H1 (cell line): ENCODE data around the gene C19orf73. TPM values are rescaled to one million over a fixed set of nuclear protein-coding genes. Genes with fewer than 3 reads are reported as not detected.

Experiments
- ASH2L ChIP-seq: fragments of 200-600, 300-600 bp; sonication (generic); IDR thresholded peaks from one replicate; pipeline ENCODE4 v1.7.1; 2017; ENCODE audit warnings: low read length
- E2F6 ChIP-seq: IDR thresholded peaks from 2 replicates; pipeline ENCODE4 v1.6.1; 2012; ENCODE audit warnings: inconsistent platforms
- EP300 ChIP-seq, 2 experiments: IDR thresholded peaks; 1 replicate in 1 of 2; 2 replicates in 1 of 2; pipeline ENCODE4 v1.6.1; 2011 to 2012; ENCODE audit warnings: low read depth in 2 of 2, low read length in 2 of 2, mild to moderate bottlenecking in 2 of 2, borderline replicate concordance in 1 of 2, inconsistent platforms in 1 of 2, moderate library complexity in 1 of 2
- FOSL1 ChIP-seq: IDR thresholded peaks from 2 replicates; pipeline ENCODE4 v1.6.1; 2011; ENCODE audit warnings: mild to moderate bottlenecking, low read depth, low read length, moderate library complexity; ENCODE audit not compliant: insufficient read depth
- MAX ChIP-seq: IDR thresholded peaks from 2 replicates; pipeline ENCODE4 v1.6.1; 2012; ENCODE audit warnings: inconsistent platforms
- POLR2A ChIP-seq, 2 experiments: IDR thresholded peaks; 1 replicate in 1 of 2; 2 replicates in 1 of 2; pipeline ENCODE4 v1.6.1; 2011; ENCODE audit warnings: low read depth in 2 of 2, low read length in 2 of 2, mild to moderate bottlenecking in 2 of 2; ENCODE audit errors: control extremely low read depth in 1 of 2
- POLR2AphosphoS5 ChIP-seq: IDR thresholded peaks from 2 replicates; pipeline ENCODE4 v1.6.1; 2011; ENCODE audit warnings: low read depth, low read length
- SP1 ChIP-seq: IDR thresholded peaks from 2 replicates; pipeline ENCODE4 v1.6.1; 2011; ENCODE audit warnings: low read depth, low read length
- SUZ12 ChIP-seq: fragments of 200-600 bp; sonication (generic); IDR thresholded peaks from 2 replicates; pipeline ENCODE4 v1.6.1; 2012; ENCODE audit warnings: mild to moderate bottlenecking, inconsistent platforms, low read length, moderate library complexity, mixed read lengths
- TBP ChIP-seq: IDR thresholded peaks from 2 replicates; pipeline ENCODE4 v1.6.1; 2011; ENCODE audit warnings: low read depth, low read length, improper control_type of control experiment
- YY1 ChIP-seq: IDR thresholded peaks from 2 replicates; pipeline ENCODE4 v1.6.1; 2011; ENCODE audit warnings: low read depth, mild to moderate bottlenecking, low read length
- polyA plus RNA-seq, 7 experiments: library from polyadenylated mRNA; depleted of rRNA in 3 of 7; stranded (reverse) in 5 of 7; unstranded in 2 of 7; fragments of >200 nt in 5 of 7; fragments of 200-250 nt in 2 of 7; gene quantifications; 1 replicate in 5 of 7; 2 replicates in 1 of 7; 4 replicates in 1 of 7; pipeline versions ENCODE4 v1.2.1 to v1.2.3, GENCODE V29; 2011 to 2013; ENCODE audit warnings: missing spikeins in 2 of 7, mixed read lengths in 2 of 7
- total RNA-seq: library from RNA; stranded (reverse); fragmentation: NEBNext Ultra II Directional; extraction: Animal tissue kit (Norgen Biotek cat#: 25700); gene quantifications from 2 replicates; pipeline ENCODE4 v1.2.1, GENCODE V29; 2021

Gene C19orf73
- total and polyA plus RNA-seq, 2 of the 8 experiments (the other 6 are each of a cell fraction or from before 2014, with no cell fraction given): 2.5 to 4.6 TPM

GRCh38 chr19:49157445-49158224 is 38.7 kb upstream of the C19orf73 start, which contains the start of gene TRPM4 (continued):
- TF ChIP-seq FOSL1 (no peak), ASH2L (peak; percentile 52), TBP (peak; percentile 64), E2F6 (peak; percentile 60), SP1 (0 out of 2 replicates have a peak, but pooled peaks have one; percentile 17), POLR2AphosphoS5 (peak; percentile 66), YY1 (peak; percentile 46; the same call in 1 of the 2 replicates), MAX (peak; percentile 72), POLR2A (IDR thresholded peaks at IDR 0.05; ENCODE audit: control extremely low read depth in 1 of 2, low read depth in 2 of 2, low read length in 2 of 2) (peak in 1 of 2 experiments; percentile 73; a peak in 2 of 3 replicates), EP300 (IDR thresholded peaks at IDR 0.05; ENCODE audit: borderline replicate concordance in 1 of 2, low read depth in 2 of 2, low read length in 2 of 2) (no peak), SUZ12 (no peak)
